ENCODE results near the gene NBDY. TPM values are rescaled to one million over a fixed set of nuclear protein-coding genes. Genes with fewer than 3 reads are reported as not detected.

The NBDY gene
- total RNA-seq, 1 experiment from 2014 or later = 8.3 TPM

- Histone ChIP-seq H3K4me3 (no peak overlapping the region), H3K36me3 (no peaks in the 10 kb centered on the region), H3K27ac (no peak overlapping the region), H3K27me3 (replicated peaks) (no peaks in the 10 kb centered on the region), H3K9me3 (replicated peaks) (no peaks in the 10 kb centered on the region), H3K4me1 (replicated peaks) (no peaks in the 10 kb centered on the region)
- no peak for DNase-seq (ENCODE audit: low read depth in 1 of 2, low spot score in 2 of 2)
These were observed 58.1 kb downstream of the NBDY start for GRCh38 chrX:56786889-56787733.

DNA sequence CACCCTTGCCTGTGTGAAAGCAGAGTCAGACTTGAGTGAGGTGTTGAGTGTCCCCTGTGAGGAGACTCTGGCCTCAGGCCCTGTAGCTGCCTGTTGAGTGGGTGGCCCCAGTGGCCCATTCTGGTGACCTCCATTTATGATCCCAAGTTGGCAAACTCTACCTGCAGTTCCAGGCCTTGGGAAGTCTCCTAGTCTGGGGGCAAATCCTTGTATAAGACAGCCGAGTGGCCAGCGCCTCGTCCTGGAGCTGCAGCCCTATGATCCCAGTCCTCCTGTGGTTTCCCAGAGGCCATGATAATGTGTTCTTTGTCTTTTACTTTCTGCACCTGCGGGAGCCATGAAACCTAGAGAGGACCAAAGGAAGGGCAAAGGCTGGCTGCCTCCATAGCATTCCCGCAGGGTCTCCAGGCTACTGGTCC lies 58.7 kb downstream of the NBDY start:
- H3K27ac ChIP-seq = no peak overlapping the region
- DNase-seq (ENCODE audit: low read depth in 1 of 2, low spot score in 2 of 2) = no peak
- H3K4me3 ChIP-seq = no peak overlapping the region
- no peaks in the 10 kb centered on the region for H3K27me3 ChIP-seq (replicated peaks)
- no peaks in the 10 kb centered on the region for H3K9me3 ChIP-seq (replicated peaks)
- no peaks in the 10 kb centered on the region for H3K4me1 ChIP-seq (replicated peaks)
- H3K36me3 ChIP-seq = no peaks in the 10 kb centered on the region

GRCh38 chrX:56788229-56788628 lies 59.2 kb downstream of the NBDY start:
- Histone ChIP-seq H3K4me1 (replicated peaks) (no peaks in the 10 kb centered on the region), H3K4me3 (no peak overlapping the region), H3K27me3 (replicated peaks) (no peaks in the 10 kb centered on the region), H3K36me3 (no peaks in the 10 kb centered on the region), H3K27ac (no peak overlapping the region), H3K9me3 (replicated peaks) (no peaks in the 10 kb centered on the region)
- no peak for DNase-seq (ENCODE audit: low read depth in 1 of 2, low spot score in 2 of 2)

DNA sequence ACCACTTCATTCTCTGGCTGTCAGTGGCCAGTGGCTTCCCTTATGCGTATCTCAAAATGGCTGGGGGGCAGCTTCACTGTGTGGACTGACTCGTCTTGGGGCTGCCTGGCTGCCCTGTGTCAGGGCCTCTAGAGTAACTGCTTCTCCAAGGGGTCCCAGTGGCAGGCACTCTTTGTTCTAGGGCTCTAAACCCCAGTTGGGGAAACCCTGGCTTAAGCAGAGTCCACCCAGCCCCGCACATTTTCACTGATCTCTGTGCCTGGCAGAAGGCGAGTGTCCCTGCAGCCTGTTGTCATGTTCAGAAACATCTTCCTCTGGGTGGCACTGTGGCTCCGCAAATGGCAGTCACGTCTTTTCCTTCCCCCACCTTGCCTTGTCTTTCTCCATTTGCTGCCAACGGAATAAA lies 59.7 kb downstream of the NBDY start:
- Histone ChIP-seq H3K36me3 (no peaks in the 10 kb centered on the region), H3K9me3 (replicated peaks) (no peaks in the 10 kb centered on the region), H3K4me1 (replicated peaks) (no peaks in the 10 kb centered on the region), H3K27me3 (replicated peaks) (no peaks in the 10 kb centered on the region), H3K27ac (no peak overlapping the region), H3K4me3 (no peak overlapping the region)
- DNase-seq (ENCODE audit: low read depth in 1 of 2, low spot score in 2 of 2) = no peak

GRCh38 chrX:56789518-56790070 lies 60.6 kb downstream of the NBDY start:
- Histone ChIP-seq H3K4me1 (replicated peaks) (no peaks in the 10 kb centered on the region), H3K4me3 (no peak overlapping the region)

DNA sequence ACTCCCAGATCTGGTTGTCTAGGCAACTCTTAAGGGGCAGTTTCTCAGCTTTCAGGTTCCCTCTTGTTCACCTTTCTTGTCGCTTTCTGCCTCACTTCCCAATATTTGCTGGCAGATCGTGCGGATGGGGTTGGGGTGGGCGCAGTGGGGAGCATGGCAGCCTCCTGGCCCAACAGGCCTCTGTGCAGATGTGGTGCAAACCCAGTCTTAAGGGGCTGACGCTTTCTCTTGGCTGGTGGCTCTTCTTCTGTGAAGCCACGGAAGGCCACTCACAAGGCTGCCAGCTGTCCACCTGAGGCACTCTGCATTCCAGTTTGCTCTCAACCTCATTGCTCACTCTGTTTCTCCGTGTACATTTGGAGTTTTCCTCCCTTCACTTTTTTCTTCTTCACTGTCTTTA lies 61.7 kb downstream of the NBDY start:
- no peaks in the 10 kb centered on the region for H3K36me3 ChIP-seq
- DNase-seq (ENCODE audit: low read depth in 1 of 2, low spot score in 2 of 2) = no peak
- no peak overlapping the region for H3K27ac ChIP-seq
- H3K27me3 ChIP-seq (replicated peaks) = no peaks in the 10 kb centered on the region
- H3K4me3 ChIP-seq = no peak overlapping the region
- H3K4me1 ChIP-seq (replicated peaks) = no peaks in the 10 kb centered on the region
- H3K9me3 ChIP-seq (replicated peaks) = no peaks in the 10 kb centered on the region

More at GRCh38 chrX:56789518-56790070, 60.6 kb downstream of the NBDY start:
- no peaks in the 10 kb centered on the region for H3K9me3 ChIP-seq (replicated peaks)
- no peak overlapping the region for H3K27ac ChIP-seq
- DNase-seq (ENCODE audit: low read depth in 1 of 2, low spot score in 2 of 2) = no peak
- H3K36me3 ChIP-seq = no peaks in the 10 kb centered on the region
- no peaks in the 10 kb centered on the region for H3K27me3 ChIP-seq (replicated peaks)

DNA sequence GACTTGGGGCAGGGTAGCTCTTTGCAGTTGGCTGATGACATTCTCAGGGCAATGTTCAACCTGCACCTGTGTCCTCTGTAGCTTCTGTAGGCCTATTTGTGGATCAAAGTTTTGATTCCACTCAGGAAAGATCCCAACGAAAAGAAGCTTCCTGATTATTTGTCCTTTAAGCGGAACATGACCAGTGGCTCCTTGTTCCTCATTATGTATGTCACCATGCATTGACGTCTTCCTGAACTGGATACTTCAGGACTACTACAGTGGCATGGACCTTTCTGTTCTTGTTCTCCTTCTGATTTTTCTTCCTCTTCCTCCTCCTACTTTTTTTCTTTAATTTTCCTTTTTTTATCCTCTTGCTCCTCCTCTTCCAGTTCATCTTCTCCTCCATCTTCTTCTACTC lies 62.4 kb downstream of the NBDY start:
- no peak for DNase-seq (ENCODE audit: low read depth in 1 of 2, low spot score in 2 of 2)
- no peaks in the 10 kb centered on the region for H3K27me3 ChIP-seq (replicated peaks)
- no peaks in the 10 kb centered on the region for H3K9me3 ChIP-seq (replicated peaks)
- no peak overlapping the region for H3K27ac ChIP-seq
- H3K4me1 ChIP-seq (replicated peaks) = no peaks in the 10 kb centered on the region
- H3K36me3 ChIP-seq = no peaks in the 10 kb centered on the region
- H3K4me3 ChIP-seq = no peak overlapping the region

- H3K9me3 ChIP-seq (replicated peaks) = no peaks in the 10 kb centered on the region
- H3K27ac ChIP-seq = no peak overlapping the region
- H3K4me1 ChIP-seq (replicated peaks) = no peaks in the 10 kb centered on the region
- H3K27me3 ChIP-seq (replicated peaks) = no peaks in the 10 kb centered on the region
- H3K4me3 ChIP-seq = no peak overlapping the region
- DNase-seq (ENCODE audit: low read depth in 1 of 2, low spot score in 2 of 2) = no peak
- H3K36me3 ChIP-seq = no peaks in the 10 kb centered on the region
These were observed 63.4 kb downstream of the NBDY start for GRCh38 chrX:56792270-56793111.

GRCh38 chrX:56793112-56793430 lies 64.0 kb downstream of the NBDY start:
- no peaks in the 10 kb centered on the region for H3K4me1 ChIP-seq (replicated peaks)
- no peaks in the 10 kb centered on the region for H3K36me3 ChIP-seq
- peak in 1 of 2 experiments; percentile 2 for DNase-seq (ENCODE audit: low read depth in 1 of 2, low spot score in 2 of 2)
- no peaks in the 10 kb centered on the region for H3K27me3 ChIP-seq (replicated peaks)
- no peaks in the 10 kb centered on the region for H3K9me3 ChIP-seq (replicated peaks)
- H3K27ac ChIP-seq = no peak overlapping the region
- H3K4me3 ChIP-seq = no peak overlapping the region

DNA sequence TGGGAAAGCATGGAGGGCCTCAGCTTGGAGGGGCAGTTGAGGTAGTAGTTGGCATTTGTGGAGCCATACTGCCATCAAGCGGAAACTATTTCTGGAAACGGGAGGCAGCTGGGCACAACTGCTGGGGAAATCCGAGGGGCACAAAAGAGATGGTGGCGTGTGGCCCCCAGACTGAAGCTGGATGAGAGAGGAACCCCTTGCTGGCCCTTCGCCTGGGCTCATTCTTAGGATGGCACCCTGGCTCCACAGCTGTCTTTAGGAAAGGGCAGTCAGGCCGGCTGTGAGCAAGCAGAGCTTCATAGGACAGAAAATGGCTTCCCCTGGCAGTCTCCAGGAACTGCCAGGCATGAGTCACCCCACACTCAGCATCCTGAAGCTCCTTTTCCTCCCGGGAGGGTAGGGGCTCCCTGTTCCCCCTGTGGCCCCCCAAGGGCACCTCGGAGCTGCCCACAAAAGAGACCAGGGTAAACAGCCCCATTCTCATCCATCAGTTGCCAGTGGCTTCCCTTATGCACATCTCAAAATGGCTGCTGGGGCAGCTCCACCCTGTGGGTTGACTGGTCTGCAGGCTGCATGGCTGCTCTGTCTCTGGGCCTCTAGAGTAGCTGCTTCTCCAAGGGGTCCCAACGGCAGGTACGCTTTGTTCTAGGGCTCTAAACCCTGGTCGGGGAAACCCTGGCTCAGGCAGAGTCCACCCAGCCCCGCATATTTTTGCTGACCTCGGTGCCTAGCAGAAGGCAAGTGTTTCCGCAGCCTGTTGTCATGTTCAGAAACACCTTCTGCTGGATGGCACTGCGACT lies 64.7 kb downstream of the NBDY start:
- H3K27ac ChIP-seq = no peak overlapping the region
- no peaks in the 10 kb centered on the region for H3K27me3 ChIP-seq (replicated peaks)
- no peak overlapping the region for H3K4me3 ChIP-seq
- H3K4me1 ChIP-seq (replicated peaks) = no peaks in the 10 kb centered on the region
- no peaks in the 10 kb centered on the region for H3K36me3 ChIP-seq
- DNase-seq (ENCODE audit: low read depth in 1 of 2, low spot score in 2 of 2) = peak in 1 of 2 experiments; percentile 13
- H3K9me3 ChIP-seq (replicated peaks) = no peaks in the 10 kb centered on the region

GRCh38 chrX:56794404-56795230 lies 65.6 kb downstream of the NBDY start:
- no peaks in the 10 kb centered on the region for H3K9me3 ChIP-seq (replicated peaks)
- no peak overlapping the region for H3K27ac ChIP-seq
- no peak for DNase-seq (ENCODE audit: low read depth in 1 of 2, low spot score in 2 of 2)
- no peaks in the 10 kb centered on the region for H3K4me1 ChIP-seq (replicated peaks)
- H3K36me3 ChIP-seq = no peaks in the 10 kb centered on the region
- no peak overlapping the region for H3K4me3 ChIP-seq
- H3K27me3 ChIP-seq (replicated peaks) = no peaks in the 10 kb centered on the region

GRCh38 chrX:56795309-56795868 lies 66.3 kb downstream of the NBDY start:
- Histone ChIP-seq H3K27ac (no peak overlapping the region), H3K36me3 (no peaks in the 10 kb centered on the region), H3K4me3 (no peak overlapping the region), H3K4me1 (replicated peaks) (no peaks in the 10 kb centered on the region), H3K9me3 (replicated peaks) (no peaks in the 10 kb centered on the region), H3K27me3 (replicated peaks) (no peaks in the 10 kb centered on the region)
- DNase-seq (ENCODE audit: low read depth in 1 of 2, low spot score in 2 of 2) = peak in 1 of 2 experiments; percentile 1
